Measurements from ENCODE around the gene KDM2B.

Gene KDM2B

DNA sequence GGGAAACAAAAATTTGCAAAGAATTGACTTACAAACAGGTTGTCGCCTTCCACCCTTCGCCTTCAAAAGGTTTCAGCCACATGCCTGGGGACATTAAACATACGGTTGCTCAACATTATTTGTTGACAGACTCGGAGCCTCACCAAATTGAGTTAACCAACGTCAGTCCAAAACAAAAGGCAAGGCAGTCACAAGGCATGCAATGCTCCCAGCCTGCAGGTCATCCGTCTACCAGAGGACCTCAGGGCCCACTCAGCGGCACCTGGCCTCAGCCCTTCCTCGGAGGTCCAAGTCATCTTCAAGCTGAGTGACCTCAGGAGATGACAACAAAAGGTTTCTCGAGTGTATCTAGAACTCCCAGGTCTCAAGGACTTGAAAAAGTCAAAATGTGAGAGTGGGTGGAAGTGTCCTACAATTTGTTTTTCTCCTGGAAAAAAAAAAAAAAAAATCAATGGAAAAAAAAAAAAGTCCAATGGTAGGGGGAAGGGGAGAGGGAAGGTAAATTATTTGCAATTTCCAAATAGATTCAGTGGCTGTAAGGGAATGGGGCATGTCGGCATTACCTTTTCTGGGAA is 64.3 kb downstream of the KDM2B start:
- no peak overlapping the region for H3K27ac ChIP-seq (ENCODE audit: low read length)
- no peaks in the 10 kb centered on the region for H3F3A ChIP-seq (ENCODE audit: insufficient read depth, low read length)
- TF ChIP-seq, protein P1, sequence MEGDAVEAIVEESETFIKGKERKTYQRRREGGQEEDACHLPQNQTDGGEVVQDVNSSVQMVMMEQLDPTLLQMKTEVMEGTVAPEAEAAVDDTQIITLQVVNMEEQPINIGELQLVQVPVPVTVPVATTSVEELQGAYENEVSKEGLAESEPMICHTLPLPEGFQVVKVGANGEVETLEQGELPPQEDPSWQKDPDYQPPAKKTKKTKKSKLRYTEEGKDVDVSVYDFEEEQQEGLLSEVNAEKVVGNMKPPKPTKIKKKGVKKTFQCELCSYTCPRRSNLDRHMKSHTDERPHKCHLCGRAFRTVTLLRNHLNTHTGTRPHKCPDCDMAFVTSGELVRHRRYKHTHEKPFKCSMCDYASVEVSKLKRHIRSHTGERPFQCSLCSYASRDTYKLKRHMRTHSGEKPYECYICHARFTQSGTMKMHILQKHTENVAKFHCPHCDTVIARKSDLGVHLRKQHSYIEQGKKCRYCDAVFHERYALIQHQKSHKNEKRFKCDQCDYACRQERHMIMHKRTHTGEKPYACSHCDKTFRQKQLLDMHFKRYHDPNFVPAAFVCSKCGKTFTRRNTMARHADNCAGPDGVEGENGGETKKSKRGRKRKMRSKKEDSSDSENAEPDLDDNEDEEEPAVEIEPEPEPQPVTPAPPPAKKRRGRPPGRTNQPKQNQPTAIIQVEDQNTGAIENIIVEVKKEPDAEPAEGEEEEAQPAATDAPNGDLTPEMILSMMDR (IDR thresholded peaks at IDR 0.05; ENCODE audit: low read length), result no peak
- TF ChIP-seq EZH2 (optimal IDR thresholded peaks at IDR 0.05; ENCODE audit: low read depth, low read length), result no peak
- no peak for TF ChIP-seq EZH2phosphoT487 (IDR thresholded peaks at IDR 0.05; ENCODE audit: low read length)
- no peak overlapping the region for H3K9ac ChIP-seq (ENCODE audit: low read length)
- DNase-seq, result no peak
- H2AFZ ChIP-seq (ENCODE audit: low read length), result no peak overlapping the region
- no peak overlapping the region for H3K4me3 ChIP-seq (ENCODE audit: low read length)
- H3K36me3 ChIP-seq (replicated peaks; ENCODE audit: insufficient read depth, low read length), result no peaks in the 10 kb centered on the region
- no peaks in the 10 kb centered on the region for H3K79me2 ChIP-seq (ENCODE audit: low read length)
- H3K4me2 ChIP-seq (ENCODE audit: low read depth, low read length), result no peak overlapping the region
- H4K20me1 ChIP-seq (ENCODE audit: insufficient read depth, low read length), result no peaks in the 10 kb centered on the region
- H3K27me3 ChIP-seq (replicated peaks; ENCODE audit: insufficient read depth, low read length), result no peaks in the 10 kb centered on the region
- no peaks in the 10 kb centered on the region for H3K4me1 ChIP-seq (ENCODE audit: low read length)
- H3K9me3 ChIP-seq (replicated peaks; ENCODE audit: insufficient read depth, low read length), result no peaks in the 10 kb centered on the region
- H3K9me2 ChIP-seq (replicated peaks; ENCODE audit: insufficient read depth, low read length), result no peaks in the 10 kb centered on the region

DNA sequence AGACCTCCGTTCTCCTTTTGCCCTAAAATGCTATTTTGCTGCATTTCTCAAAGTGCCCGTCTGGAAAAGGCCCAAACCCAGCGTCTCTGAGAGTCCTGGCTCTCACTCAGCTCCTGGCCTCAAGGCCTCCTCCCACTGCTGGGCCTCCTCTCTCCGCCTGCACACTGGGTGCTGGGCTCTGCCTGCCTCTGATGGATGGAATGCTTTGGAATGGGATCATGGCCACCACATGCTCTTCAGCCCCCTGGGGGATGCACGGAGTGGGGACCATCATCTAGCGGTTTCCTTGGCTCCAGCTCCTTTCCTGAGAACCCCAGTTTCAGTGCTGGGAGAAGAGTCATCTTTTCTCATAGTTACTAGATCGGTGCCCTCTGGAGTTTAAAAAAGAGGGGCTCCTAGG is 65.2 kb downstream of the KDM2B start:
- Histone ChIP-seq H3F3A (ENCODE audit: insufficient read depth, low read length) (no peaks in the 10 kb centered on the region), H3K9me2 (replicated peaks; ENCODE audit: insufficient read depth, low read length) (no peaks in the 10 kb centered on the region), H4K20me1 (ENCODE audit: insufficient read depth, low read length) (no peaks in the 10 kb centered on the region), H3K36me3 (replicated peaks; ENCODE audit: insufficient read depth, low read length) (no peaks in the 10 kb centered on the region), H3K4me1 (ENCODE audit: low read length) (no peaks in the 10 kb centered on the region), H3K4me3 (ENCODE audit: low read length) (no peak overlapping the region), H3K27me3 (replicated peaks; ENCODE audit: insufficient read depth, low read length) (no peaks in the 10 kb centered on the region), H3K79me2 (ENCODE audit: low read length) (no peaks in the 10 kb centered on the region), H3K9me3 (replicated peaks; ENCODE audit: insufficient read depth, low read length) (no peaks in the 10 kb centered on the region), H2AFZ (ENCODE audit: low read length) (no peak overlapping the region), H3K27ac (ENCODE audit: low read length) (no peak overlapping the region), H3K9ac (ENCODE audit: low read length) (no peak overlapping the region), H3K4me2 (ENCODE audit: low read depth, low read length) (no peak overlapping the region)
- TF ChIP-seq EZH2phosphoT487 (IDR thresholded peaks at IDR 0.05; ENCODE audit: low read length), result no peak
- TF ChIP-seq, protein P1 (IDR thresholded peaks at IDR 0.05; ENCODE audit: low read length), result no peak
- no peak for TF ChIP-seq EZH2 (optimal IDR thresholded peaks at IDR 0.05; ENCODE audit: low read depth, low read length)
- no peak for DNase-seq

DNA sequence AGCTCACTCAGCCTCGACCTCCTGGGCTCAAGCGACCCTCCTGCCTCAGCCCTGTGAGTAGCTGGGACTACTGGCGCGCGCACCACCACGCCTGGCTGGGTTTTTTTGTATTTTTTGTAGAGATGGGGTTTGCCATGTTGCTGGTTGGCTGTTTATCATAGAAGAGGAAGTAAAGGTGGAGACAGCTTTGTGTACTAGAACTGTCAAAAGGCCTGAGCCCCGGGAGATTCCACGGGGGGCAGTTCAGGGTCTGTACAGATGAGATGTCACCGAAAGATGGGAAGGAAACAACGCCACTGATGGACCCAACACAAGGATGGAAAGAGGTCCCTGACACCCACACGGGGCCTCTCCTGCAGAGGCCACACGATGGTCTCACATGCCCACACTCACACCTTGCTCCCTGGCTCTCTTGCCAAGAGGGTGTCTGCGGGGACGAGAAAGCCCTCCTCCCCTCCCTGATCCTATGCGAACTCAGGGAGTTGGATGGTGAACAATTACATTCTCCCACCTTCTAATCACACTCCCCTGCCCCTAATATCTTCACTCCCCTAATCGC is 66.6 kb downstream of the KDM2B start:
- Histone ChIP-seq H3K36me3 (replicated peaks; ENCODE audit: insufficient read depth, low read length) (no peaks in the 10 kb centered on the region), H3K9me3 (replicated peaks; ENCODE audit: insufficient read depth, low read length) (no peaks in the 10 kb centered on the region), H3K9ac (ENCODE audit: low read length) (no peak overlapping the region), H2AFZ (ENCODE audit: low read length) (no peak overlapping the region), H3K4me3 (ENCODE audit: low read length) (no peak overlapping the region), H3F3A (ENCODE audit: insufficient read depth, low read length) (no peaks in the 10 kb centered on the region), H4K20me1 (ENCODE audit: insufficient read depth, low read length) (no peaks in the 10 kb centered on the region), H3K27me3 (replicated peaks; ENCODE audit: insufficient read depth, low read length) (no peaks in the 10 kb centered on the region), H3K27ac (ENCODE audit: low read length) (no peak overlapping the region), H3K9me2 (replicated peaks; ENCODE audit: insufficient read depth, low read length) (no peaks in the 10 kb centered on the region), H3K4me2 (ENCODE audit: low read depth, low read length) (no peak overlapping the region), H3K79me2 (ENCODE audit: low read length) (no peaks in the 10 kb centered on the region), H3K4me1 (ENCODE audit: low read length) (no peaks in the 10 kb centered on the region)
- no peak for DNase-seq
- TF ChIP-seq, protein P1 (IDR thresholded peaks at IDR 0.05; ENCODE audit: low read length), result no peak
- TF ChIP-seq EZH2phosphoT487 (IDR thresholded peaks at IDR 0.05; ENCODE audit: low read length) (no peak), EZH2 (optimal IDR thresholded peaks at IDR 0.05; ENCODE audit: low read depth, low read length) (no peak)

Data from MM.1S (cell line).